ENCODE measurements around the gene JAKMIP2.

JAKMIP2 gene

GRCh38 chr5:147782110-147783028 is at the start of gene JAKMIP2 (continued):
- TF ChIP-seq ZNF280D (tag by site-specific recombination; IDR thresholded peaks at IDR 0.05) (no peak), ZNF76 (tag by site-specific recombination; IDR thresholded peaks at IDR 0.05; ENCODE audit: borderline replicate concordance, low read depth) (no peak), ZNF266 (tag by site-specific recombination; IDR thresholded peaks at IDR 0.05; ENCODE audit: low read depth) (no peak), ZNF292 (tag by site-specific recombination; IDR thresholded peaks at IDR 0.05; ENCODE audit: borderline replicate concordance, low read depth) (no peak), KLF1 (tag by site-specific recombination; IDR thresholded peaks at IDR 0.05) (peak; percentile 63; the same call in 1 of the 2 replicates), ZFP69B (tag by site-specific recombination; IDR thresholded peaks at IDR 0.05) (0 out of 2 replicates have a peak, but pooled peaks have one; percentile 28), ZNF362 (tag by site-specific recombination; IDR thresholded peaks at IDR 0.05) (peak; percentile 95), ZSCAN16 (tag by site-specific recombination; IDR thresholded peaks at IDR 0.05) (no peak), ZNF19 (tag by site-specific recombination; IDR thresholded peaks at IDR 0.05; ENCODE audit: low read depth) (no peak), ZBTB44 (tag by site-specific recombination; IDR thresholded peaks at IDR 0.05) (peak; percentile 98), ZNF473 (tag by site-specific recombination; IDR thresholded peaks at IDR 0.05) (no peak), YY2 (tag by site-specific recombination; IDR thresholded peaks at IDR 0.05) (no peak), ZNF37A (tag by site-specific recombination; IDR thresholded peaks at IDR 0.05) (no peak), TCF7L2 (IDR thresholded peaks at IDR 0.05; ENCODE audit: borderline replicate concordance, low read depth, low read length) (no peak), ZNF114 (tag by site-specific recombination; IDR thresholded peaks at IDR 0.05) (no peak), ZNF18 (tag by site-specific recombination; IDR thresholded peaks at IDR 0.05) (no peak), ZNF610 (tag by site-specific recombination; IDR thresholded peaks at IDR 0.05; ENCODE audit: borderline replicate concordance) (no peak), BCL11A (tag by site-specific recombination; IDR thresholded peaks at IDR 0.05; ENCODE audit: low read depth) (no peak), ZSCAN23 (tag by site-specific recombination; IDR thresholded peaks at IDR 0.05) (no peak), MEIS1 (CRISPR knock-in tag; IDR thresholded peaks at IDR 0.05; ENCODE audit: borderline replicate concordance) (no peak), ZNF544 (tag by site-specific recombination; IDR thresholded peaks at IDR 0.05) (no peak), ZIC2 (tag by site-specific recombination; IDR thresholded peaks at IDR 0.05) (peak; percentile 61), KLF8 (tag by site-specific recombination; IDR thresholded peaks at IDR 0.05) (peak; percentile 68), ZNF423 (tag by site-specific recombination; IDR thresholded peaks at IDR 0.05) (no peak), GLI4 (tag by site-specific recombination; IDR thresholded peaks at IDR 0.05) (no peak), ZNF549 (tag by site-specific recombination; IDR thresholded peaks at IDR 0.05) (no peak), ZNF677 (tag by site-specific recombination; IDR thresholded peaks at IDR 0.05) (no peak), INSM2 (tag by site-specific recombination; IDR thresholded peaks at IDR 0.05) (no peak), ZEB2 (tag by site-specific recombination; IDR thresholded peaks at IDR 0.05) (no peak), ZNF112 (tag by site-specific recombination; IDR thresholded peaks at IDR 0.05) (no peak), ZNF221 (tag by site-specific recombination; IDR thresholded peaks at IDR 0.05; ENCODE audit: borderline replicate concordance) (no peak), KLF10 (tag by site-specific recombination; IDR thresholded peaks at IDR 0.05) (0 out of 2 replicates have a peak, but pooled peaks have one; percentile 42)
